Measurements from ENCODE around the gene RPL6. TPM values are rescaled to one million over a fixed set of nuclear protein-coding genes. Genes with fewer than 3 reads are reported as not detected.

RPL6 gene
- 1,000 to 10,000 TPM; 1,477 to 1,501 TPM for total RNA-seq

DNA sequence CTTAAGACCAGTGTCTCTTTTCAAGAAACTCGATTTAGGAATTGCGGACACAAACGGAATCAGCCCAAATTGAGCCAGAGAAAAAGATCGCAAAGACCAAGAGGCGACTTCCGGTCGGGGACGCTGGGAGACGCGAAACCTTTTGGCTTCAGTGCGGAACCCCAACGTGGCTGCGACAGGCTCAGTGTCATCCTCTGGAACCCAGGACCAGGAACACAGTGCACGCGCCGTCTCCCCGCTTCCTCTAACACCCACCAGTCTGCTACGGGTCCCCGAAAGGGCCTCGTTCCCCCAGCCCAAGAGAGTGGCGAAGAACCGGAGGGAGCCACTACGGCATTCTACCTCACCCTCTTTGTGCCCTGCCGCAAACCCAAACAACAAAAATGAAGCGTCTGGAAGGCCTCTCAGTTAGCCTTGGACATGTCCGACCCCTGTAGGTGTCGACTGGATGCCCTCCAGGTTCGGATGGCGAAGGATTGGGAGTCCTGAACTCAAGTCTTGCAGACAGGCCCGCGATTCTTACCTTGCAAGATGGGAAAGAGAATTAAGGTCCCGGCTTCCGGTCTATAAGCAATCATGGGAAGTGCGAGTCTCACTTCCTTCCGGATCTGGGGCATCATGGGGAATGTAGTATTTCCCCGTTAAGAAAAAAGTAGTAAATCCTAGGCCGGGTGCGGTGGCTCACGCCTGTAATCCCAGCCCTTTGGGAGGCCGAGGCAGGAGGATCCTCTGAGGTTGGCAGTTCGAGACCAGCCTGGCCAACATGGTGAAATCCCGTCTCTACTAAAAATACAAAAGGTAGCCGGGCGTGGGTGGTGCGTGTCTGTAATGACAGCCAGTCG lies at the start of gene RPL6:
TSS of gene RPL6 (minus strand) at position 542 of the 842 bp plus-strand sequence. CDS start 949 bp downstream, outside the sequence.

DNA sequence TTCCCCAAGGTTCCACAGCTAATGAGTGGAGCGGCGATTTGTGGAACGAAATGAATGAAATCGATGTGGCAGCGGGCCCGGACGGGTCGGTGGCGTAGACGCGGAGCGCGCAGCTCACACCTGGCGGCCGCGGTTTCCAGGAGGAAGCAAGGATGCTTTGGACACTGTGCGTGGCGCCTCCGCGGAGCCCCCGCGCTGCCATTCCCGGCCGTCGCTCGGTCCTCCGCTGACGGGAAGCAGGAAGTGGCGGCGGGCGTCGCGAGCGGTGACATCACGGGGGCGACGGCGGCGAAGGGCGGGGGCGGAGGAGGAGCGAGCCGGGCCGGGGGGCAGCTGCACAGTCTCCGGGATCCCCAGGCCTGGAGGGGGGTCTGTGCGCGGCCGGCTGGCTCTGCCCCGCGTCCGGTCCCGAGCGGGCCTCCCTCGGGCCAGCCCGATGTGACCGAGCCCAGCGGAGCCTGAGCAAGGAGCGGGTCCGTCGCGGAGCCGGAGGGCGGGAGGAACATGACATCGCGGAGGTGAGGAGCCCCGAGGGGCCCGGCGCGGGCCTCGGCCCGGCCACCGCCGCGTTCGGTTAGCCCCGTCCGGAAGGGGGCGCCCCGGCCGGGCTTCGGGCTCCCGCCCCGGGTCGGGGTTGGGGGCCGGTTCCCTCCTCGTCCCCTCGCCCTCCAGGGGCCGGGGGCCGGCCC lies 9.3 kb upstream of the RPL6 start, which contains the start of gene PTPN11:
TSS of gene PTPN11 (plus strand) at position 340 of the 689 bp plus-strand sequence. CDS start at position 505, 165 bp downstream.

DNA sequence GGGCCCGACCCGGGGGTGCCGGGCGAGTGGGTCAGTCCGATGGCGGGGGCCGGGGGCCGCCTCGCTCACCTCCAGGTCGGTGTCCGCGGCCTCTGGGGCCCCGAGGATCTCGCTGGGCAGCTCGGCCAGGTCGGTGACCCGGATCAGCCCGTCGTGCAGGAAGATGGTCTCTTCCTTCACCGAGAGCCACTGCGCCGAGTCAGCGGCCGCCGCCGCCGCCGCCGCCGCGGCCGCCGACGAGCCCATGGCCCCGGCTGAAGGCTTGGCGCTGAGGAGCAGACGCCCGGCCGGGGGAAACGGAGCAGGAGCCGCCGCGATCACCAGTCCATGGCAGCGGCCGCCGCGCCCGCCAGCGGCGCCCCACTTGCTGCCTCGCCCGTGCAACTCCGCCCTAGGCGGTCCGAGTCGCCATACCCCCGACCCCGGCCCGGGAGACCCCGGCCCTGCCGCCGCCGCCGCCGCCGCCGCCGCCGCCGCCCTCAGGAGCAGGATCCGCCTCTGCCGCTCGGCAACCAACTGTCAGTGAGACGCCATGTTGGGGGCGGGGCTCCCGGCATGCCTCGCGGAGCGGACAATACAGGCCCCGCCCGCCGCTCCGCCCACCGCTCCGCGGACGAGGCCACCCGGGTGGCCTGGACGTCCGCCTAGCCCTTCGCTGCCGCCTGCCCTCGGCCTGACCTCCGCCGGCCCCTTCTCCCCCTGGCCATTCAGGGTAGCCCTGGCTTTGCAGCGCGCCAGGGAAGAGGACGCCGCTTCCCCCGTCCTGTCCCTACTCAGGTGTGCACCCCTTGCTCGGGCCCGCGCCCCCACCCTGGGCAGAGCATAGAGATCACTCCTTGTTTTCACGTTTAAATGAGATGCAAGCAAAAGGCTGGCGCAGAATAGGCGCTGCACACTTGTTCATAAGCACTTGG lies 27.3 kb downstream of the RPL6 start, which contains the start of gene HECTD4:
TSS of gene HECTD4 (minus strand) at position 549 of the 914 bp plus-strand sequence. CDS start at position 246, 303 bp downstream.

Other genes with a start within 250 kb of the RPL6 start
- 10 to 100 TPM; 42.6 to 45.0 TPM for gene HECTD4, start 27.2 kb downstream of the RPL6 start, total RNA-seq
- gene PTPN11, start 9.3 kb upstream of the RPL6 start, total RNA-seq: 10 to 100 TPM; 84.7 to 85.3 TPM

Measured in activated naive CD4-positive, alpha-beta T cell treated with anti-CD3 and anti-CD28 coated beads, Interleukin-2, amount 10 ng/mL, durations not matched to agents 5 hours and 36 hours (primary cell).